HG03095 (cell line): ENCODE data around the gene TROAP.
"Not testable (repeated sequence)": the region's sequence is repeated elsewhere in the genome, so short reads cannot be mapped to it uniquely, and the experiment has no call there.

ENCODE experiments used
- ATAC-seq: cut with Tn5 transposase; IDR thresholded peaks from one replicate; pipeline ENCODE4 v1.9.1; 2021; ENCODE audit warnings: moderate library complexity; ENCODE audit not compliant: unreplicated experiment

The TROAP gene

DNA sequence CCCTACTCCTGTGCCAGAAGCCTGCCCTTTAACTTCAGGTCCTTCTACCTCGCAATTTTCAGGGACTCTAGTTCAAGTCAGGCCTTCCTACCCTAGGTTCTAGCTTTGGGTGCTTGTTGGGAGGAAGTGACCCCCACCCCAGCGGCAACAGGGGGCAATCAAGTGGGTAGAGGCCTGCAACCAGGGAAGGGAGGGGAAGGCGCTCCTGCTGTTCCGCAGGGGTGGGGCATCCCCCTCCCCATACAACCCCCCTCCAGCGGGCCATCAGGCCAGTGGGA lies 28.3 kb upstream of the TROAP start:
- no peak for ATAC-seq

DNA sequence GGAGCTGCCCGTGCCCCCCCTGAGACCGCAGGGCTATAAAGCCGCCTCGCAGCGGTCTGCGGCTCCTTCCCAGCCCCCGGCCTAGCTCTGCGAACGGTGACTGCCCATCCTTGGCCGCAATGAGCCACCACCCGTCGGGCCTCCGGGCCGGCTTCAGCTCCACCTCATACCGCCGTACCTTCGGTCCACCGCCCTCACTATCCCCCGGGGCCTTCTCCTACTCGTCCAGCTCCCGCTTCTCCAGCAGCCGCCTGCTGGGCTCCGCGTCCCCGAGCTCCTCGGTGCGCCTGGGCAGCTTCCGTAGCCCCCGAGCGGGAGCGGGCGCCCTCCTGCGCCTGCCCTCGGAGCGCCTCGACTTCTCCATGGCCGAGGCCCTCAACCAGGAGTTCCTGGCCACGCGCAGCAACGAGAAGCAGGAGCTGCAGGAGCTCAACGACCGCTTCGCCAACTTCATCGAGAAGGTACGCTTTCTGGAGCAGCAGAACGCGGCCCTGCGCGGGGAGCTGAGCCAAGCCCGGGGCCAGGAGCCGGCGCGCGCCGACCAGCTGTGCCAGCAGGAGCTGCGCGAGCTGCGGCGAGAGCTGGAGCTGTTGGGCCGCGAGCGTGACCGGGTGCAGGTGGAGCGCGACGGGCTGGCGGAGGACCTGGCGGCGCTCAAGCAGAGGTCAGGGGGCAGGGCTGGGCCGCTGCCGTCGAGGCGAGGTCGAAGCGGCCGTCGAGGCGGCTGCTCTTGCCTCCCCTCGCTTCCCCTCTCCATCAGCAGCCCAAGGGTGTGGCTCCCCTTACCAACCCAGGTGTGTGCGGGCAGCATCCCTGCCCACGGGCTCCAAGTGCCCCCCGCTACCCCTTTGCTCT lies 27.7 kb upstream of the TROAP start, which contains the start of gene PRPH:
TSS of gene PRPH (plus strand) at position 66 of the 855 bp plus-strand sequence. CDS start at position 120, 54 bp downstream.
- no peak for ATAC-seq

DNA sequence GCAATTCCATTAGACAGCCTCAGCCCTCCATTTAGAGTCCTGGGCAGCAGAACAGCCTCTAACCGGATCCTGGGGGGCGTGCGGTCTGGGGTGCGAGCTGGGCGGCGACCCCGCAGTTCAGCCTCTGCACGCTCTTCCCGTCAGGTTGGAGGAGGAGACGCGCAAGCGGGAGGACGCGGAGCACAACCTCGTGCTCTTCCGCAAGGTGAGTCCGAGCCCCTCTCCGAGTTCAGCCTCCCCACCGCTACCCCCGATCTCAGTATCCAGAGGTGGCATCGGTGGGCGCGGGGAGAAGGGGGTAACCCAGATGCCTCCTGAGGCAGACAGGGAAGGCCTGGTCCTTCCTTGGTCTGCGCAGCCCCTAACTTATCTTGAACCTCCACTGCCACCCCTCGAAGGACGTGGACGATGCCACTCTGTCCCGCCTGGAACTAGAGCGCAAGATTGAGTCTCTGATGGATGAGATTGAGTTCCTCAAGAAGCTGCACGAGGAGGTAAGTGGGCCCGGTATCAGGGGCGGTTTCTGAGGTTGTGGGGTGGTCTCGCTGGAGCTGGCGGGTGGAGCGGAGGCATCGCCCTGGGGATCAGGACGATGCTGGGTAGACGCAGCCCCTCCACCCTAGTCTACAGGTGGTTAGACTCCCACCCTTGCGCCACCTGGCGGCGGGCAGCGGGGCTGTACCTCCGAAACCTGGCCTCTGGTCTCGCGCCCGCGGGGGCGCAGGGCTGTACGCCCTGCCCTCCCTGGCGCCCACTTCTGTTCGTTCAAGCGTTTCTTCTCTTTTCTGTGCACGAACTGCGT lies 26.8 kb upstream of the TROAP start:
- no peak for ATAC-seq

DNA sequence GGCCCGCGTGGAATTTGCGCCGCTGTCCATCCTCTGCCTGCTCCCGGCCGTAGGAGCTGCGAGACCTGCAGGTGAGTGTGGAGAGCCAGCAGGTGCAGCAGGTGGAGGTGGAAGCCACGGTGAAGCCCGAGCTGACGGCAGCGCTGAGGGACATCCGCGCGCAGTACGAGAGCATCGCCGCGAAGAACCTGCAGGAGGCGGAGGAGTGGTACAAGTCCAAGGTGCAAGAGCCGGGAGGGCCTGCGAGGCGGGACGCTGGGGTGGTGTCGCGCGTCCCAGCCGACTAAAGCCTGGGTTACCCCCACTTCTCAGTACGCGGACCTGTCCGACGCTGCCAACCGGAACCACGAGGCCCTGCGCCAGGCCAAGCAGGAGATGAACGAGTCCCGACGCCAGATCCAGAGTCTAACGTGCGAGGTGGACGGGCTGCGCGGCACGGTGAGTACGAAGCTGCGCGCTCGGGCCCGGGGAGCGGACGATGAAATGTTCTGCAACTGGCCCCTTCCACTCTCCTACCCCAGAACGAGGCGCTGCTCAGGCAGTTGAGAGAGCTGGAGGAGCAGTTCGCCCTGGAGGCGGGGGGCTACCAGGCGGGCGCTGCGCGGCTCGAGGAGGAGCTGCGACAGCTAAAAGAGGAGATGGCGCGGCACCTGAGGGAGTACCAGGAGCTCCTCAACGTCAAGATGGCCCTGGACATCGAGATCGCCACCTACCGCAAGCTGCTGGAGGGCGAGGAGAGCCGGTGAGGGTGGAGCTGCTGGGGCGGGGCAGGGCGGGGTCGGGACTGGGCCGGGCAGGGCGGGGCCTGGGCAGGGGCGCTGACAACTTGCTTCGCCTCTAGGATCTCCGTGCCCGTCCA lies 26.0 kb upstream of the TROAP start:
- no peak for ATAC-seq

DNA sequence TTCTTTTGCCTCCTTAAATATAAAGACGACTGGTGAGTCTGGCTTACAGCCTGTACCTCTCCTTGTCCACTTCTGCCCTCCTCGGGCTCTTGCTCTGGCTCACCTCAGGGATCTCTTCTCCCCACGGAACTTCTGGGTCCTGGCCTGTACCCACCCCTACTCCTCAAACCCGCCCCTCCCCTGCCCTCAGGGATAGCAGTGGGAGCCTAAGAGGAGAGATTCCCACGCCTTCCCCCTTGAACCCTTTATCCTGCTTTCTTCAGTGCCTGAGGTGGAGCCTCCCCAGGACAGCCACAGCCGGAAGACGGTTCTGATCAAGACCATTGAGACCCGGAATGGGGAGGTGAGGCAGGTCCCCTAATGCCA lies 25.4 kb upstream of the TROAP start:
- no peak for ATAC-seq

DNA sequence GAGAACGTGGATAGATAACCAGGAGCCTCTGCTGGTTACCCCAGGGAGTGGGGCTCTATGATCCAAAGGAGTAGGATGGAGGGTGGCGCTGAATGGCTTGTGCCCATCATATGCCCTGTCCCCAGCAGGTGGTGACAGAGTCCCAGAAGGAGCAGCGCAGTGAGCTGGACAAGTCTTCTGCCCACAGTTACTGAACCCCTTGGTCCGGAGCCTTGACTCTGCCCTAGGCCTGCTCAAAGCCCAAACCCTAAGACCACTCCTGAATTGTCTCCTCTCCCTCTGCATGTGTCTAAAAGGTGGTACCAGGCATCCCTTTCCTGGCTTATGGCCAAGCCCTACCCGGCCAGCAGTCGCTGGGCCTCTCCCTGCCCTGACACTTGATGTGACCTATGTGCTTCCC lies 24.9 kb upstream of the TROAP start:
- ATAC-seq: no peak

DNA sequence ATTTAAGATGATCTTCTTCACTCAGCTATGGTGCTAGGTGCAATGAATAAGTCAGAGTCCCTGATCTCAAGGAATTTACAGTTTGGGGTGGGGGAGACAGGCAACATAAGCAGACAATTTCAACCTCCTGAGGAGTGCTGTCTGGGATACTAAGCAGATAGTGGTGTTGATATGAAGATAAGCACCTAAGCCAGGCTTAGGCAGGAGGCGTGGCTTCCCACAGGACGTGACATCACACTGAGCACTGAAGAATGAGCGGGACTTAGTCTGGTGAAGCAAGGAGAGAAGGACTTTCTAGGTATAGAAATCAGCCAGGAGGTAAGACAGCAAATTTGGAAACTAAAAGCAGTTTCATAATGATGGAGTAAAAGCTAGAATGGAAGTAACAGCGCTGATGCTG lies 21.3 kb upstream of the TROAP start:
- ATAC-seq: no peak

DNA sequence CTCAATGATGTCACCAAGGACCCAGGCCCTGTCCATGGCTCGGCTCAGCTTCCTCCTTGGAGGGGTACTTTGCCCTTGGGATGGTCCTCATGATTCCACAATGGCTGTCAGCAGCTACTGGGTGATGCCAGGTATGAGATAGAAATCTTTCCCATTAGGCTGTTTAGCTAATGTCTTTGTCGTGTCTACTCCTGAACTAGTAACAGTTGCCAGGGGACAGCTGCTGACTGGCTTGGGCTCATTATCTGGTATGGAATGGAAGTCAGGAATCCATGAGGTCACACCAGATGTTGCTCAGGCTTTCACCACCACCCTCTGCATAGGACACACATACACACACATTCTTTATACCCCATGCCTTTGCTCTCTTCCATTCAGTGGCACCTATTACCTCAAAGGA lies 18.9 kb upstream of the TROAP start:
- ATAC-seq: no peak

DNA sequence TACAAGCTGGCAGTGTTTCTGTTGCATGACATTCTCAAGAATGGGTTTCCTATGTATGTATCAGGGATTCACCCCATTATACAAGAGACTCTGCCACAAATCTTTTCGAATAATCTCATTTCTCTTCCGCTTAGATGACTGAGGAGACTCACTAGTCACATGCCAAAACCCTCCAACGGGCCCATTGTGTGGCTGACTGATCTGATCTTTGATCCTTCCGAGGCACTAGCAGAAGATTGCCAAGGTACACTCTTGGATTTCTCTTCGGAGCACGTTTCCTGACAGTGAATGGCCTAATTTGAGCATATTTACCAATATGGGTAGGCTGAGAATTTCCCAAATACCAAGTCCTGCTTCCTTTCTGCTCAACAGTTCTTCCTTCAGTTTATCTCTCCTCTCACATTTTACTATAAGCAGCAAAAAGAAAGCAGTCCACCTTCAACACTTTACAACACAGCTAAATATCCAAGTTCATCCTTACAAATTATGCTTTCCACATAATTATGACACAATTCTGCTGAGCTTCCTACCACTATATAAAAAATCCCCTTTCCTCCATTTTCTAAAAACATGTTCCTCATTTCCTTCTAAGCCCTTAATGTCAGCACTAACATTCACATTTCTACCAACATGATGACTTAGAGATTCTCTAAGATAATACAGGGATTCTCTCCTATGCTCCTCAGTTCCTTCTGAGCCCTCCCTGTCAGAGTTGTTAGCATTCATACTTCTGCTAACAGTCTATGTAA lies 17.1 kb upstream of the TROAP start:
- no peak for ATAC-seq

DNA sequence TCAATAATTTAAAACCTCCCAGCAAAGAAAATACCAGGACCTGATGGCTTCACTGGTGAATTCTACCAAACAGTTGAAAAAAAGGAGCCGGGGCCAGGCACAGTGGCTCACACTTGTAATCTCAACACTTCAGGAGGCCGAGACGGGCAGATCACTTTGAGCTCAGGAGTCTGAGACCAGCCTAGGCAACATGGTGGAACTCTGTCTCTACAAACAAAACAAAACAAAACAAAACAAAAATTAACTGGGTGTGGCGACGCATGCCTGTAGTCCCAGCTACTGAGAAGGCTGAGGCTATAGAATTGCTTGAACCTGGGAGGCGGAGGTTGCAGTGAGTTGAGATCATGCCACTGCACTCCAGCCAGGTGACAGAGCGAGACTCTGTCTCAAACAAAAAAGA lies 13.7 kb upstream of the TROAP start:
- ATAC-seq: no peak

DNA sequence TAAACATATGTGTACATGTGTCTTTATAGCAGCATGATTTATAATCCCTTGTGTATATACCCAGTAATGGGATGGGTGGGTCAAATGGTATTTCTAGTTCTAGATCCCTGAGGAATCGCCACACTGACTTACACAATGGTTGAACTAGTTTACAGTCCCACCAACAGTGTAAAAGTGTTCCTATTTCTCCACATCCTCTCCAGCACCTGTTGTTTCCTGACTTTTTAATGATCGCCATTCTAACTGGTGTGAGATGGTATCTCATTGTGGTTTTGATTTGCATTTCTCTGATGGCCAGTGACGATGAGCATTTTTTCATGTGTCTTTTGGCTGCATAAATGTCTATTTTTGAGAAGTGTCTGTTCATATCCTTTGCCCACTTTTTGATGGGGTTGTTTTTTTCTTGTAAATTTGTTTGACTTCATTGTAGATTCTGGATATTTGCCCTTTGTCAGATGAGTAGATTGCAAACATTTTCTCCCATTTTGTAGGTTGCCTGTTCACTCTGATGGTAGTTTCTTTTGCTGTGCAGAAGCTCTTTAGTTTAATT lies 12.5 kb upstream of the TROAP start:
- ATAC-seq: not testable (repeated sequence)

DNA sequence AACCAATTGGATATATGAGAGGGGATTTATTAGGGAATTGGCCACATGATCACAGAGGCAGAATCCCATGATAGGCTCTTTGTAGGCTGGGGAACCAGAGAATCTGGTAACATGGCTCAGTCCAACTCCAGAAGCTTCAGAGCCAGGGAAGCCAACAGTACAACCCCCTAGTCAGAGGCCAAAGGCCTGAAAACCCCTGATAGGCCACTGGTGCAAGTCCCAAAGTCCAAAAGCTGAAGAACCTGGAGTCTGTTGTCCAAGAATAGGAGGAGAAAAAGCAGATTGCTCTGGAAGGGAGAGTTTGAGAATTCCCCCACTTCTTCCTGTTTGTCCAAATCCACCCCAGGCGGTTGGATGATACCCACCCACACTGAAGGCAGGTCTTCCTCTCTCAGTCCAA lies 8.2 kb upstream of the TROAP start:
- ATAC-seq: no peak

DNA sequence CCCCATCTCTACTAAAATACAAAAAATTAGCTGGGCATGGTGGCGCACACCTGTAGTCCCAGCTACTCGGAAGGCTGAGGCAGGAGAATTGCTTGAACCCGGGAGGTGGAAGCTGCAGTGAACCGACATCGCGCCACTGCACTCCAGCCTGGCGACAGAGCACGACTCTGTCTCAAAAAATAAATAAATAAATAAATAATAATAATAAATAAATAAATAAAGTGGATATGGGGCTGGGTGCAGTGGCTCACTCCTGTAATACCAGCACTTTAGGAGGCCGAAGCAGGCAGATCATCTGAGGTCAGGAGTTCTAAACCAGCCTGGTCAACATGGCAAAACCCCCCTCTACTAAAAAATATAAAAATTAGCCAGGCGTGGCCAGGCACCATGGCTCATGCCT lies 5.9 kb upstream of the TROAP start:
- ATAC-seq: not testable (repeated sequence)

DNA sequence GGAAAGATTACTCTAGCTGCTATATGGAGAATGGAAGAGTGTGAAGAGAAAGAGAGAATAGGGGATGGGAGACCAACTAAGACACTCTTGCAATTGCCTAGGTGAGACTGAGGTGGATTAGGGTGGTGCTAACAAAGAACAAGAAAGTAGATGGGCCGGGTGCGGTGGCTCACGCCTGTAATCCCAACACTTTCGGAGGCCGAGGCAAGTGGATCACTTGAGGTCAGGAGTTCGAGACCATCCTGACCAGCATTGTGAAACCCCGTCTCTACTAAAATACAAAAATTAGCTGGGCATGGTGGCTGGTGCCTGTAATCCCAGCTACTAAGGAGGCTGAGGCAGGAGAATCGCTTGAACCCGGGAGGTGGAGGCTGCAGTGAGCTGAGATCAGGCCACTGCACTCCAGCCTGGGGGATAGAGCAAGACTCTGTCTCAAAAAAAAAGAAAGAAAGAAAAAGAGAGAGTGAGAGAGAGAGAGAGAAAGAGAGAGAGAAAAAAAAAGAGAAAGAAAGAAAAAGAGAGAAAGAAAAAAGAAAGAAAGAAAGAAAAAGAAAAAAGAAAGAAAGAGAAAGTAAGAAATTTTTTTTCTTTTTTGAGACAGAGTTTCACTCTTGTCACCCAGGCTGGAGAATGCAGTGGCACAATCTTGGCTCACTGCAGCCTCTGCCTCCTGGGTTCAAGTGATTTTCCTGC lies 2.5 kb upstream of the TROAP start:
- ATAC-seq: not testable (repeated sequence)

DNA sequence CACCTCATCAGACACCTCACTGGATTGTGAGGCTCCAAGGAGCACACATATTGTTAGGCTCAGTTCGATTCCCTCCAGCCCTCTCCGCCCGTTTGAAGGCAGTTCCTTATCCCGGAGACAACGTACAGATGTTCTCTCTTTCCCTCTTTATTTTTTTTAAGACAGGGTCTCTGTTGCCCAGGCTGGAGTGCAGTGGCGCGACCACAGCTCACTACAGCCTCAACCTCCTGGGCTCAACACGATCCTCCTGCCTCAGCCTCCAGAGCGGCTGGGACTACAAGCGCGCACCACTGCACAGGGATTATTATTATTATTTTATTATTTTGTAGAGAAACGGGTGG lies 718 bp upstream of the TROAP start:
- no peak for ATAC-seq

DNA sequence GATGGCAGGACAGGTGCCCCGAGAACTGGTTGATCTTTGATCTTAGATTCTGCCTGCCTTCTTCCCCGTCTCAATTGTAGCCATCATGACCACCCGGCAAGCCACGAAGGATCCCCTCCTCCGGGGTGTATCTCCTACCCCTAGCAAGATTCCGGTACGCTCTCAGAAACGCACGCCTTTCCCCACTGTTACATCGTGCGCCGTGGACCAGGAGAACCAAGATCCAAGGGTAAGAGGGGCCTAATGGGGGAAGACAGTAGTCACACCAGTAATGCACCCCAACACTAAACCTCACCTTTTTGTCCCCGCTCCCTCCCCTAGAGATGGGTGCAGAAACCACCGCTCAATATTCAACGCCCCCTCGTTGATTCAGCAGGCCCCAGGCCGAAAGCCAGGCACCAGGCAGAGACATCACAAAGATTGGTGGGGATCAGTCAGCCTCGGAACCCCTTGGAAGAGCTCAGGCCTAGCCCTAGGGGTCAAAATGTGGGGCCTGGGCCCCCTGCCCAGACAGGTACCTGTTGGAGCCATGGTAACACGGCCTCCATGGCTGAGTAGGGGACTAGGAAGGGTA lies 556 bp downstream of the TROAP start:
- no peak for ATAC-seq

DNA sequence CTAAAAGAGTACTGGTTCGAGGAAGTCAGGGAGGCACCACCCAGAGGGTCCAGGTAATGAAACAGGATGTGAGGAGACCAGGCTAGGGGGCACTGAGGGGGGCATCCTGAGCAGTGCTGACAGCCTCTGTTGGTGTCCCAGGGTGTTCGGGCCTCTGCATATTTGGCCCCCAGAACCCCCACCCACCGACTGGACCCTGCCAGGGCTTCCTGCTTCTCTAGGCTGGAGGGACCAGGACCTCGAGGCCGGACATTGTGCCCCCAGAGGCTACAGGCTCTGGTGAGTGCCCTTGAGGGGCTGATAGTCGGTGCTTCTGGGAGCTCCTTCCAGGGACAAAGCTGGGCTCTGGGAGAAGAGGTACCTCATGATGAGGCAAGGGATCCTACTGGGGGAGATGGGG lies 2.6 kb downstream of the TROAP start:
- ATAC-seq: no peak

DNA sequence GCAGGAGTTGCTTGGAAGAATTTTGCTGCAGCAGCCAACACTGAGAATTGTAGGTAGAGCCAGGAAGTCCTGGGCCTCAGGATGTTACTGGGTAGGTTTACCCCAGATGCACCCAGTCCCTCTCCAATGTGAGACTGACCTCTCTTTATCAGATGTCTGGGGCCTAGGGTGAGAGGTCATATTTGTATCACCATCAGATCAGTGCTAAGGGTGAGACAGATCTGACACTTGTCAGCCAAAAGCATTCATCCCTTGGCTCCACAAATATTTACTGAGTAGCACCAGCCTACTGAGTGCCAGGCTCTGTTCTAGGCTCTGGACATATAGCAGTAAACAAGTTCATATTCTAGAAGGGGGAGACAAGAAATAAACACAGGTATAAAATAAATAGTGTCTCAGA lies 4.3 kb downstream of the TROAP start:
- ATAC-seq: no peak

DNA sequence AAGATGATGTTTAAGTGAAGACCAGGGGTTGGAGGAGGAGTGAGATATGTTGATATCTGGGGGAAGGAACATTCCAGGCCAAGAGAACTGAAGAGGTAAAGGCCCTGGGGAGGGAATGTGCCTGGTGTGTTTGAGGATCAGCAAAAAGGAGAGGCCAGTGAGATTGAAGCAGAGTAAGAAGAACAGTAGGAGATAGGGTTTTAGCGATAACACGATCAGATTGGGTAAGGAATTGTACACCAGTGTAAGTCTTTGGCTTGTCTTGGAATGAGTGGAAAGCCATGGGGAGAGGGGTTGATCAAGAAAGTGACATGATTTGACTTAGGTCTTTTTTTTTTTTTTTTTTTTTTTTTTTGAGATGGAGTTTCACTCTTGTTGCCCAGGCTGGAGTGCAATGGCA lies 4.8 kb downstream of the TROAP start:
- no peak for ATAC-seq

DNA sequence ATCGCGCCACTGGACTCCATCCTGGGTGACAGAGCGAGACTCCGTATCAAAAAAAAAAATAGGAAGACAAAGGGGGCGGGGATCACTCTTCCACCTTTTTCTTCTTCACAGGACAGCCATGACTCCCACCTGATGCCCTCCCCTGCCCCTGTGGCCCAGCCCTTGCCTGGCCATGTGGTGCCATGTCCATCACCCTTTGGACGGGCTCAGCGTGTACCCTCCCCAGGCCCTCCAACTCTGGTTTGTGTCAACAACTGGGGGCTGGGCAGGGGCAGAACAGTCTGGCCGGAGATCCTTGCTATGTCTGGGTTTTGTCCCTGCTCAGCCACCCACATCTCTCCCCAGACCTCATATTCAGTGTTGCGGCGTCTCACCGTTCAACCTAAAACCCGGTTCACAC lies 5.8 kb downstream of the TROAP start:
- ATAC-seq: no peak
